SK-N-SH treated with all-trans-retinoic acid at 6 μM for 48 hours (cell line): ENCODE results near the gene MMP21.

Experiments
- CSRNP3 ChIP-seq: fragments of 250-450 bp; sonication (Bioruptor Pico); IDR thresholded peaks from 2 replicates; pipeline ENCODE4 v1.5.1; 2021; ENCODE audit warnings: mild to moderate bottlenecking, moderate library complexity
- OSR1 ChIP-seq: fragments of 250-450 bp; sonication (Bioruptor Pico); IDR thresholded peaks from 2 replicates; pipeline ENCODE4 v1.8.0; 2022; ENCODE audit warnings: moderate library complexity, mild to moderate bottlenecking, inconsistent platforms
- PATZ1 ChIP-seq: fragments of 250-450 bp; sonication (Bioruptor Pico); IDR thresholded peaks from 2 replicates; pipeline ENCODE4 v1.8.0; 2020; ENCODE audit warnings: mild to moderate bottlenecking, moderate library complexity, borderline replicate concordance
- POU6F1 ChIP-seq: fragments of 250-450 bp; sonication (Bioruptor Pico); IDR thresholded peaks from 2 replicates; pipeline ENCODE4 v1.8.0; 2021; ENCODE audit warnings: low read depth, mild to moderate bottlenecking, moderate library complexity, borderline replicate concordance
- RARB ChIP-seq: fragments of 250-450 bp; sonication (Bioruptor Pico); IDR thresholded peaks from 2 replicates; pipeline ENCODE4 v1.8.0; 2021; ENCODE audit warnings: mild to moderate bottlenecking, moderate library complexity
- SNAI2 ChIP-seq: fragments of 250-450 bp; sonication (Bioruptor Pico); IDR thresholded peaks from 2 replicates; pipeline ENCODE4 v1.5.0; 2020; ENCODE audit warnings: mild to moderate bottlenecking, moderate library complexity
- ZFP3 ChIP-seq: fragments of 250-450 bp; sonication (Bioruptor Pico); IDR thresholded peaks from 2 replicates; pipeline ENCODE4 v1.5.0; 2020; ENCODE audit warnings: mild to moderate bottlenecking, moderate library complexity
- ZFP30 ChIP-seq: fragments of 450-650 bp; formaldehyde crosslinking; IDR thresholded peaks from 2 replicates; pipeline ENCODE4 v1.5.0; 2022; ENCODE audit warnings: mild to moderate bottlenecking, moderate library complexity
- ZNF565 ChIP-seq: fragments of 450-650 bp; formaldehyde crosslinking; conservative IDR thresholded peaks from 2 replicates; pipeline ENCODE4 v1.5.0; 2020; ENCODE audit warnings: low read depth, mild to moderate bottlenecking, moderate library complexity
- ZNF70 ChIP-seq: fragments of 450-650 bp; formaldehyde crosslinking; IDR thresholded peaks from 2 replicates; pipeline ENCODE4 v1.5.0; 2020; ENCODE audit warnings: mild to moderate bottlenecking, moderate library complexity
- TF ChIP-seq, protein P1 (sequence below): fragments of 250-450 bp; sonication (Bioruptor Pico); IDR thresholded peaks from 2 replicates; pipeline ENCODE4 v1.5.1; 2020; ENCODE audit warnings: low read depth, mild to moderate bottlenecking, moderate library complexity

DNA sequence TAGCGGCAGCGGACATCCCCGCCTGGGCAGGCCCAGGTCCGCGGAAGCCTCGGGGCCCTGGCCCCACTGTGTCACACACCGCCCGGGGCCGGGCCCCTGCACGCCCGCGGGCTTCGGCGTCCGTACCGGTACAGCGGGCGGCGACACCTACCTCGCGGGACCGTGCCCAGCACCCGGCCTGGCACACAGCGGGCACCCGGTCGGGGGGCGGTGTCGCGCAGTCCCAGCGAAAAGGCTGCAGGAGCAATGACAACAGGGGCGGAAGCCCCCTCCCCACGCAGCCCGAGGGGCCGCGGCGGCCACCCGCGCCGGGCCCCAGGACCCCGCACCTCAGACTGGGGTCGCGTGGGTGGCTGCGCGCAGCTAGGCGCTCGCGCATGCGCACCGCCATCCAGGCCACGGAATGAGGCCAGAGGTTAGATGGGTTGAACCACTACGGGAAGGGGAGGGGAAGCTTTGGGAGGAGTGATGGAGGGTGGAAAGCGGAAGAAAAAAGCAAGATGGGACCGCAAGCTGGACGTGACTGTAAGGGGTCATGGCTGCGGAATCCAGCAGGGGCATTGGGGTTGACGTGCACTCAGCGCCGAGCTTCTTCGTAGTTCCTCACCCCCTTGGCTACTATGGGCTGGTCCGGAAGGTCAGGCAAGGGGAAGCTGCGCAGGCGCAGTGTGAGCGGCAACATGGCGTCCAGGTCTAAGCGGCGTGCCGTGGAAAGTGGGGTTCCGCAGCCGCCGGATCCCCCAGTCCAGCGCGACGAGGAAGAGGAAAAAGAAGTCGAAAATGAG is 47.4 kb upstream of the MMP21 start, which contains the start of the genes BCCIP and UROS:
- TF ChIP-seq POU6F1 (CRISPR knock-in tag) = no peak
- TF ChIP-seq ZFP3 (CRISPR knock-in tag) = no peak
- no peak for TF ChIP-seq CSRNP3 (CRISPR knock-in tag)
- no peak for TF ChIP-seq ZNF70 (CRISPR knock-in tag)
- TF ChIP-seq ZFP30 (CRISPR knock-in tag) = no peak
- TF ChIP-seq PATZ1 = no peak
- TF ChIP-seq, protein P1, sequence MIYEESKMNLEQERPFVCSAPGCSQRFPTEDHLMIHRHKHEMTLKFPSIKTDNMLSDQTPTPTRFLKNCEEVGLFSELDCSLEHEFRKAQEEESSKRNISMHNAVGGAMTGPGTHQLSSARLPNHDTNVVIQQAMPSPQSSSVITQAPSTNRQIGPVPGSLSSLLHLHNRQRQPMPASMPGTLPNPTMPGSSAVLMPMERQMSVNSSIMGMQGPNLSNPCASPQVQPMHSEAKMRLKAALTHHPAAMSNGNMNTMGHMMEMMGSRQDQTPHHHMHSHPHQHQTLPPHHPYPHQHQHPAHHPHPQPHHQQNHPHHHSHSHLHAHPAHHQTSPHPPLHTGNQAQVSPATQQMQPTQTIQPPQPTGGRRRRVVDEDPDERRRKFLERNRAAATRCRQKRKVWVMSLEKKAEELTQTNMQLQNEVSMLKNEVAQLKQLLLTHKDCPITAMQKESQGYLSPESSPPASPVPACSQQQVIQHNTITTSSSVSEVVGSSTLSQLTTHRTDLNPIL (CRISPR knock-in tag) = no peak
- TF ChIP-seq ZNF565 (CRISPR knock-in tag) = no peak
- TF ChIP-seq RARB = no peak
- TF ChIP-seq OSR1 (CRISPR knock-in tag) = no peak
- no peak for TF ChIP-seq SNAI2 (CRISPR knock-in tag)
